IMR-90 (cell line): ENCODE data around the gene ADGRL3.

Experiments
- CTCF ChIP-seq: conservative IDR thresholded peaks from 2 replicates; pipeline ENCODE4 v1.5.1; 2012; ENCODE audit warnings: mild to moderate bottlenecking, low read depth, low read length, improper control_type of control experiment
- NFE2L2 ChIP-seq: fragments of 150-350 bp; IDR thresholded peaks from 2 replicates; pipeline ENCODE4 v1.6.1; 2016; ENCODE audit warnings: low read depth, mild to moderate bottlenecking, low read length

DNA sequence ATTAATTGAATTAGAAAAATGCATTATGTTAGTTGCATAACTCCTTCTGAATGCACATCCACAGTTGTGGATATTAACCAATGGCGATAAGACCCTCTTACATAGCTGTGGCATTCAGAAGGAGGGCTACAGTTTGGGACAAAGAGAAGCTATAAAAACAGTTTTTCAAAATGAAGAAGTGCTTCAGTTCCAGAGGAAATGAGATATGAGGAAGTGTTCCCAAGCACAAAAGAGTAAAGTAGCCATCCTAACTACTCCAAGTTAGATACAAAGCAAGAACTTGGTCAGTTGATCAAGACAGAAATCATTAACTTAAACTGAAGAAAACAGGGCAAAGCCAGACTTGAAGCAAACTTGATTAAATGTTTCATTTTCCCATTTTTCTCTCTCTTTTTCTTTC, 17.2 kb upstream of the ADGRL3 start:
- TF ChIP-seq CTCF (no peak), NFE2L2 (no peak)
